HG03159 (cell line): ENCODE data around the gene PAN3.
A peak's percentile ranks its signal among the peaks of the same experiment; 100 is the strongest.

Experiments used
- ATAC-seq: cut with Tn5 transposase; IDR thresholded peaks from one replicate; pipeline ENCODE4 v1.9.1; 2021; ENCODE audit warnings: mild to moderate bottlenecking, moderate library complexity; ENCODE audit not compliant: unreplicated experiment

Gene PAN3

DNA sequence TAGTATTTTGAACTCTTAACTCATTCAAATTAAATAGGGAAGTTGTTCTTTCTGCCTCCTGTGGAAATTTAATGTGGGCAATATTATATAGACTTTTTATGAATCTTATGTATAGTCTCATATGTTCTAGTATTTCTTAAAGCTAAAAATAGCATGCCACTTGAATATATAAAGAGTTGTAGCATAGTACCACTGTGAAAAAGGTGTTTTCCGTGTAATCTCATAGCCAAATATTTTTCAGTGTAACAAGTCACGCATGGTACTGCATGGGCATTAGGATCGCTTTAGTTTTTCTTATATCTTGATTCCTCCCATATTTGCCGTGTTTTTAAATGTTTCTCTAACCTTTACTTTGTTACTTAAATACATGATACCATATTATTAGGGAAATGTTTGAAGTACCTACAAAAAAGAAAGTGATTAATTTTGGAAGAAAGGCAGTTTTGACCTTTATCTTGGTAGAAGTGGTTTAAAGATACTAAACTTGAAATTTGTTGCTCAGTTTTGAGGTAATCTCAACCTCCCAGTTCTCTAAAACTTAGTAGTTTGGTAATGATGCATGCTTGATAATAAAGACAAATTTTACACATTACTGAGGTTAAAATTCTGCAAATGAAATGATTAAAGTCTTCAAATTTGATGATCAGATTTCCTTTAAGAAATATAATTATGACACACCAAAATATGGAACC lies 81.2 kb downstream of the PAN3 start:
- ATAC-seq = no peak

- no peak for ATAC-seq
These were observed 81.8 kb downstream of the PAN3 start for GRCh38 chr13:28220166-28220565.

DNA sequence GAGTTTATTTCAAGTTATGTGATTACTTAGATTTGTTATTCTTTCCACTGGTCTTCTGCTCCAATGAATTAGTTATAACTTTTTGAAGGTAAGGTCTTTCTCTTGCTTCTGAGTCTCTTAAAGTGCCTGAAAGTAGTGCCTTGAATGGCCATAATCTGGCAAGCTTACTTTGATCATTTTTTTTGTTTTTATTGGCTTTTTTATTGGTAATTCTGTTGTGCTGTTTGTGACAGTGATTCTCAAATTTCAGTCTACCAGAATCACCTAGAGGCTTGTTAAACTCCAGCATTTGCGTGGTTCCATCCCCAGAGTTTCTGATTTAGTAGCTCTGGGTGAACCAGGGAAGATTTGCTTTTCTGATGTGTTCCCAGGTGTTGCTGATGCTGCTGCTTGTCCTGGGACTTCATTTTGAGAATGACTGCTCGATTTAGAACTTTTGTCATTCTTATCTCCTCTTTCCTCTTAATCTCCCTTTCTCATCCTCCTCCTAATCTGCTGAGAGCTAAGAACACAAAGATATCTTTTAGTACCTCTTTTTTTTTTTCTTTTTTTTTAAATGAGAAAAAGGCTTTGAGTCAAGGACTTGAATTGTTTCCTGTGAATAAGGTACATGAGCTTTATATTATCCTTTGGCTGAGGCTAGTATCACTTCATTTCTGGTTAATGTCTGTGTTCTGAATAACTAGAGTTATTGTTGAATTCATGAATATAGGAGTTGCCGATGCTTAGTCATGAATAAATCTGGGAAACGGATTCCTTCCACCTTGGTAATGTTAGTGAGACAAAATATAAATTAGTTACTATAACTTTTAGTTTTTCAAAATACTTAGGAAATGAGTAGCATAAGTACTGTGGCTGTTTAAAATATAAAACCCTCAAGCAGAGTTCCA lies 91.4 kb downstream of the PAN3 start:
- ATAC-seq = no peak

- no peak for ATAC-seq
These were observed 93.3 kb downstream of the PAN3 start for GRCh38 chr13:28231642-28232041.

DNA sequence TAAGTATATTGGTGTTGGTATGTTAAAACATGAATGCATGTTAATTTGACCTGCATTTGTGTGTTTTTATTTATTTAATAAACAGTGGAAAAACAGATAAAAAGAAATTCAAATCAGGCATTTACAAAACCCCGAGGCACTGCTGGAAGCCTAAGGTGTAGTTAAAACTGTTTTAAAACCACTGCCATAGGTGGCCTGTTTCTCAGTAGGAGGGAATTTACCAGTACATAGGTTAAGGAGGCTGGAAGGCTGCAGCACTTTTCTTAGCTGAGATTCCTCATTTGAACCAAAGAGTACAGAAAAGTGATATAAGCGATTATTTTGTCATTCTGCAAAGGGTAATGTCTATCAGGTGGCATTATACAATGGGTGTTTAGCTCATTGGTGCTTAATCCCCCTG lies 99.6 kb downstream of the PAN3 start:
- no peak for ATAC-seq

GRCh38 chr13:28239374-28239773 lies 101.0 kb downstream of the PAN3 start:
- ATAC-seq = no peak

GRCh38 chr13:28245465-28245864 lies 107.1 kb downstream of the PAN3 start:
- ATAC-seq = no peak

- no peak for ATAC-seq
These were observed 108.5 kb downstream of the PAN3 start for GRCh38 chr13:28246891-28247290.

DNA sequence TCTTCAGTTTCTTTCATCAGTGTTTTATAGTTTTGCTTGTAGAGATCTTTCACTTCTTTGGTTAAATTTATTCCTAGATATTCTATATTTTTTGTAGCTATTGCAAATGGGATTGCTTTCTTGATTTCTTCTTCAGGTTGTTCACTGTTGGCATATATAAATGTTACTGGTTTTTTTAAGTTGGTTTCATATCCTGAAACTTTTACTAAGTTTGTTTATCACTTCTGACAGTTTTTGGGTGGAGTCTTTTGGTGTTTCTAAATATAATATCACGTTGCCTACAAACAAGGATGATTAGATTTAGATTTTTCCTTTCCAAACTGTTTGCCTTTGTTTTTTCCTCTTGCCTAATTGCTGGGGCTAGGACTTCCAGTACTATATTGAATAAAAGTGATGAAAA lies 109.7 kb downstream of the PAN3 start:
- no peak for ATAC-seq

DNA sequence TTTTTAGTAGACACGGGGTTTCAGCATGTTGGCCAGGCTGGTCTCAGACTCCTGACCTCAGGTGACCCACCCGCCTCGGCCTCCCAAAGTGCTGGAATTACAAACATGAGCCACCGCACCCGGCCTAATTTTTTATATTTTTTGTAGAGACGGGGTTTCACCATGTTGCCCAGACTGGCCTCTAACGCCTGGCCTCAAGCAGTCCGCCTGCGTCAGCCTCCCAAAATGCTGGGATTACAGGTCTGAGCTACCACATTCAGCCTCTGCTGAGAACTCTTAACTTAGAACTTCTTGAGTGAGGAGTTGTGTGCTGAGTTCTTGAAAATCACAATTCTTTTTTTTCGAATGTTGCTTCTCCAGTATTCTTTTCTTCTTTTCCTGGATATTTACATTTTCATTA lies 112.2 kb downstream of the PAN3 start:
- no peak for ATAC-seq

DNA sequence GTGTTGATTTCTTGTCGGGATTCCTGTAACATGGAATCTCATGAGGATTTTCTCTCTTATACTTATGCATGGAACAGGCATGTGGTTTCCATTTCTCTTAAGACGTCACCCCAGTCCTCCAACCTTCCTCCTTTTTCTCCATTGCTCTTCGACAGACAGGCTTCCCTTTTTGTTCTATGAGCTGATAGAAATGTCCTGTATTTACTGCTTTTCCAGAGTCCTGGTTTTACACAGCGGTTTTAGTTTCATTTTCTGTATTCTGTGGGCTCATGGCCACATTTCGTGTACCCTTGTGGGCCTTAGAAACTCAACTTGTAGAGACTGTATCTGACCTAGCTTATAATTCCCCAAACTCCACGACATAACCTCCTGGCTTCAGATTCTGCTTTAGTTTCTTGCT lies 113.1 kb downstream of the PAN3 start:
- ATAC-seq = no peak

DNA sequence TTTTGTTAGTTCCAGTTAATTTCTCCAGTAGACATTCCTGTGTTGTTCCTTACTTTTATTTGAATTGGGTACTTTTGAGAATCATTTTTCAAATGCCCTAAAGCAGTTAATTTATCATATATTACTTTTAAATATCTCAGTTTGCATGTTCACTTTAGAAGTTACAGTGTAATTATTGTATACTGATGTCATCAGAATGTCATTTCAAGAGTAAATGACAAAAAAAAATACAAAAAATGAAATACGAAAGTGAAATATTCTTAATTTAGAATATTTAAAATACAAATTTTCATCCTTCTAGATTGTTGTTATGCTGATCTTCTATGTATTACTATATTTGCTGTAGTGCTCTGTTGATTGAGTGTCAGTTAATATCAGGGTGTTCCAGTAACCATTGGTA lies 114.2 kb downstream of the PAN3 start:
- ATAC-seq = no peak

DNA sequence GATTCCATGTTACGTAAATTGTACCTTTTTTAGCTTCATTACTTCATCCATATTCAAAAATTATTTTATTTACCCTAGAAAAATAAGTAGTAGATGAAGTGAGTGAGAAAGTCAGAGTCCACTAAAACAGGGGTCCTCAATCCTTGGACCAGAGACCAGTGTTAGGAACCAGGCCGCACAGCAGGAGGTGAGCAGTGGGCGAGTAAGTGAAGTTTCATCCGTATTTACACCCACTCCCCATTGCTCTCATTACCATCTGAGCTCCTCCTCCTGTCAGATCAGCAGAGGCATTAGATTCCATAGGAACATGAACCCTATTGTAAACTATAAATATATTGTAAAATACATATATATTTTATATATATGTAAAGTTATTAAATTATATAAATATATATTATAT lies 119.0 kb downstream of the PAN3 start:
- no peak for ATAC-seq

- ATAC-seq = no peak
These were observed 120.1 kb downstream of the PAN3 start for GRCh38 chr13:28258417-28258816.

- ATAC-seq = no peak
These were observed 129.2 kb downstream of the PAN3 start for GRCh38 chr13:28267497-28267896.

DNA sequence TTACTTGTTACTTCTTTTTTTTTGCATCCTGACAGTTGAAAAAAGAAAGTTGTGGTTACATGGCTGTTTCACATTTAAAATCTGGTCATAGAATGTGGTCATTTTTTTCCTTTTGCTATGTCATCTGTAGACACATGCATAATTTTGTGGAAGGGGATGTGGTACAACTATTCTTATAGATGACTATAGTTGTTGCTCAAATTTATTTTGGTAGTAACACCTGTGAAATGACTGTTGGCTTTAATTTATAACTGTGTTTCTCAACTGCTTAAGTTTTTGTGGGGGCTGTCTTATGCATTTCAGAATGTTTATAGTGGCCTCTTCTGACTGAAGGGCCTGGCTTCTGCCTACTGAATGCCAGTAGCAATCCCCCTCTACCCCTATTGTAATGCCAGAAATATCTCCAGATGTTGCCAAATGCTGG lies 130.5 kb downstream of the PAN3 start:
- ATAC-seq = peak; percentile 97

DNA sequence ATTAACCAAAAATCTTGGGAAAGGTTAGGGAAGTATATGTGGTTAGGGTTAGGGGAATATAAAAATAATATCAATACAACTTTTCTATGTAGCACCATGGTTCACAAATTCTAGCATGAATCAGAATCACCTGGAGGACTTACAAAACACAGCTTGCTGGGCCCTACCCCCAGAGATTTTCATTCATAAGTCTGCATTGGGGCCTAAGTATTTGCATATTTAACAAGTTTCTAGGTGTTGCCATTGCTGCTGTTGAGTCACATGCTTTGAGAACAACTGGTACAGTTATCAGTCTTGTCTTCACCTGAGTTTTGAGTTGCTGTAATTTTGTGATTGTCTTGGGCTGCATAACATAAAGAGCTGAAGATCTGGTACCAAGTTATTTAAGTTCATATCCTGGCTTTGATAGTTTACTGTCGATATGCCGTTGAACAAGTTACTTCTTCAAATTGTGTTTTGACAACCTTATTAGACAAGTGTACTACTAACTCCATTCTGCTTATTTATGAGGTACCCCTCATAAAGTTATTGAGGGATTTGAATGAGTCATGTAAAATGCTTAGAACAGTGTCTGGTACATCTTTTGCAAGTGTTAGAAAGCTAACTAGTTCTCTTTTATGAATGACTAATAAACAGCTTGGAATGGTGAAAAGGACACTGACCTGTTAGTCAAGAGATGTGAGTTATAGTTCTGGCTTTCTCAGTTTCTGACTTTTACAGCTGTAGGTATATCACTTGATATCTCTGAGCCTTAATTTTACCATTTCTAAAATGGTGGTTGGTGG lies 132.9 kb downstream of the PAN3 start:
- no peak for ATAC-seq

- no peak for ATAC-seq
These were observed 135.6 kb downstream of the PAN3 start for GRCh38 chr13:28273919-28274318.

DNA sequence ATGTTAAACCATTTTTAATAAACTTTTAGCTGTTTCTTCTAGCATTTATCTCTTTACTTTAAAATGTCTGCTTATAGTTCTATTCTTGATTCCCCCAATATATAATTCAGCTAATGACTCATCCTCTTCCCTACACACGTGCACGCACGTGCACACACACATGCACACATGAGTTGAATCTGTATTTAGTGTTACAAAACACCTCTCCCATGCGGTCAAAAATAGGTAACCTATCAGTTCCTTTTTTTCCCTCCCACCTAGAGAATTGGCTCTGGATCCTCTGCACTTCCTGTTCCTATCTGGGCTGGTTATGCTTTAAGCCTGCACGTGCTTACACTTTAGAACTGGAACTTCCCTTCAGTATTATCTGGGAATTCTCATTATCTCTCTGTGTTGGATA lies 144.1 kb downstream of the PAN3 start:
- ATAC-seq = no peak

DNA sequence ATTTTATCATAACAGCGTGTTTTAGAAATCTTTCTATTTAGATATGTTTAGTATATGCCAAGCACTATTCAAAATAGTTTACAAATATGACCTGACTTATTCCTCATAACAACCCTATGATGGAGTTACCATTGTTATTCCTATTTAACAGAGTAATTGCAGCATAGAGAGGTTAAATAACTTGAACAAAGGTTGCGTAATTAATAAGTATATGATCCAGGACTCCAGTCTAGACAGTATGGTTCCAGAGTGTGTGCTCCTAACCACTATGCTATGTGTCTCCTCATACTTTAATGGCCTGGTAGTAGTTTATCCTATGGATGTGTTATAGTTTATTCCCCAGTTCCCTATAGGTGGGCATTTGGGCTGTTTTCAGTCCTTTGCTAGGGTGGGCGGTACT lies 145.3 kb downstream of the PAN3 start:
- no peak for ATAC-seq

DNA sequence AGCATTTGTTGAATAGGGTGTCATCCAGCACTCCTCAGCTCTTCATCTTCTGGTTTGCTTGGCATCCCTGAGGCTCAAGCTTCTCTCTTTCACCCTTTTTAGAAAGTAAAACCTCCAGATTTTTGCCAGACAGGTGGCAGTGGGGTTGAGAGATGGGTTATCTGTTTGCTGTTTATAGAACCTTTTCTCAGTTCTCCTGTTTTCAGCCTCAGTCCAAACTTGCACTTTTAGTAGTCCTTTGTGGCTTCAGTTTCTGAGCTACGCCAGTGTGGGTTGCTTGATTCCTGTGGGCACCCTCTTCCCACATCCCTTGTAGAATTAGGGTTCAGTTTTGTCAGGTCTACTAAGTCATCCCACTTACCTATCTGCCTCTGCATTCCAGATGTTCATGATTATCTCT lies 147.9 kb downstream of the PAN3 start:
- no peak for ATAC-seq

- ATAC-seq = no peak
These were observed 159.0 kb downstream of the PAN3 start for GRCh38 chr13:28297341-28297740.
